Osteoblast (primary cell): ENCODE results near the gene BMP5. TPM values are rescaled to one million over a fixed set of nuclear protein-coding genes. Genes with fewer than 3 reads are reported as not detected.

Experiments used
- DNase-seq: peaks from one replicate; pipeline ENCODE4 v3.0.0; 2011; ENCODE audit warnings: low spot score, mixed read lengths; ENCODE audit not compliant: insufficient read length; ENCODE audit errors: missing footprints
- H2AFZ ChIP-seq: 2 replicates; pipeline ENCODE4 v1.6.0; 2011; ENCODE audit warnings: mild to moderate bottlenecking, low read length
- H3K27ac ChIP-seq: 2 replicates; pipeline ENCODE4 v1.5.1; 2011; ENCODE audit warnings: mild to moderate bottlenecking, low read depth, low read length, moderate library complexity
- H3K27me3 ChIP-seq: 2 replicates; pipeline ENCODE4 v1.6.0; 2012; ENCODE audit warnings: mild to moderate bottlenecking, control low read depth, inconsistent platforms, low read length, moderate library complexity; ENCODE audit not compliant: insufficient read depth
- H3K36me3 ChIP-seq: 2 replicates; pipeline ENCODE4 v1.5.1; 2011; ENCODE audit warnings: mild to moderate bottlenecking, low read length, control low read depth, moderate library complexity; ENCODE audit not compliant: insufficient read depth
- H3K4me1 ChIP-seq: 2 replicates; pipeline ENCODE4 v1.5.1; 2011; ENCODE audit warnings: mild to moderate bottlenecking, low read length, control low read depth, moderate library complexity; ENCODE audit not compliant: insufficient read depth
- H3K4me2 ChIP-seq: 2 replicates; pipeline ENCODE4 v1.6.0; 2011; ENCODE audit warnings: mild to moderate bottlenecking, low read length; ENCODE audit not compliant: insufficient read depth
- H3K4me3 ChIP-seq: fragments of 200-600 bp; sonication (generic); 3 replicates; pipeline ENCODE4 v1.5.1; 2012; ENCODE audit warnings: mild to moderate bottlenecking, low read length, inconsistent platforms; ENCODE audit not compliant: insufficient read depth
- H3K79me2 ChIP-seq: 2 replicates; pipeline ENCODE4 v1.6.0; 2012; ENCODE audit warnings: mild to moderate bottlenecking, low read length, control low read depth, inconsistent platforms; ENCODE audit not compliant: insufficient read depth
- H3K9me3 ChIP-seq: 2 replicates; pipeline ENCODE4 v1.5.1; 2011; ENCODE audit warnings: low read depth, low read length, control low read depth
- H4K20me1 ChIP-seq: 2 replicates; pipeline ENCODE4 v1.6.0; 2012; ENCODE audit warnings: mild to moderate bottlenecking, low read length, control low read depth; ENCODE audit not compliant: insufficient read depth
- total RNA-seq: library from RNA; depleted of rRNA; stranded (reverse); fragments of >200 nt; gene quantifications from 2 replicates; pipeline ENCODE4 v1.2.3, GENCODE V29; 2012
- TF ChIP-seq, protein P1 (sequence below): IDR thresholded peaks from 2 replicates; pipeline ENCODE4 v1.5.1; 2011; ENCODE audit warnings: mild to moderate bottlenecking, low read depth, low read length, moderate library complexity; ENCODE audit errors: extremely low read depth

The BMP5 gene
- total RNA-seq, 1 donor, result 0.36 TPM

GRCh38 chr6:55902796-55903195 lies 27.4 kb upstream of the BMP5 start:
- Histone ChIP-seq H3K27ac (no peak overlapping the region), H3K4me1 (no peaks in the 10 kb centered on the region), H2AFZ (no peak overlapping the region), H3K36me3 (no peaks in the 10 kb centered on the region), H3K79me2 (no peaks in the 10 kb centered on the region), H3K27me3 (no peaks in the 10 kb centered on the region), H3K4me2 (no peak overlapping the region), H4K20me1 (no peaks in the 10 kb centered on the region), H3K4me3 (no peak overlapping the region), H3K9me3 (no peaks in the 10 kb centered on the region)
- TF ChIP-seq, protein P1, sequence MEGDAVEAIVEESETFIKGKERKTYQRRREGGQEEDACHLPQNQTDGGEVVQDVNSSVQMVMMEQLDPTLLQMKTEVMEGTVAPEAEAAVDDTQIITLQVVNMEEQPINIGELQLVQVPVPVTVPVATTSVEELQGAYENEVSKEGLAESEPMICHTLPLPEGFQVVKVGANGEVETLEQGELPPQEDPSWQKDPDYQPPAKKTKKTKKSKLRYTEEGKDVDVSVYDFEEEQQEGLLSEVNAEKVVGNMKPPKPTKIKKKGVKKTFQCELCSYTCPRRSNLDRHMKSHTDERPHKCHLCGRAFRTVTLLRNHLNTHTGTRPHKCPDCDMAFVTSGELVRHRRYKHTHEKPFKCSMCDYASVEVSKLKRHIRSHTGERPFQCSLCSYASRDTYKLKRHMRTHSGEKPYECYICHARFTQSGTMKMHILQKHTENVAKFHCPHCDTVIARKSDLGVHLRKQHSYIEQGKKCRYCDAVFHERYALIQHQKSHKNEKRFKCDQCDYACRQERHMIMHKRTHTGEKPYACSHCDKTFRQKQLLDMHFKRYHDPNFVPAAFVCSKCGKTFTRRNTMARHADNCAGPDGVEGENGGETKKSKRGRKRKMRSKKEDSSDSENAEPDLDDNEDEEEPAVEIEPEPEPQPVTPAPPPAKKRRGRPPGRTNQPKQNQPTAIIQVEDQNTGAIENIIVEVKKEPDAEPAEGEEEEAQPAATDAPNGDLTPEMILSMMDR, result no peak
- no peak for DNase-seq

GRCh38 chr6:55901765-55902270 lies 26.4 kb upstream of the BMP5 start:
- H3K27ac ChIP-seq, result no peak overlapping the region
- no peaks in the 10 kb centered on the region for H3K9me3 ChIP-seq
- no peaks in the 10 kb centered on the region for H3K27me3 ChIP-seq
- no peaks in the 10 kb centered on the region for H3K79me2 ChIP-seq
- no peak overlapping the region for H3K4me3 ChIP-seq
- DNase-seq, result no peak
- H3K4me2 ChIP-seq, result no peak overlapping the region
- no peaks in the 10 kb centered on the region for H3K36me3 ChIP-seq
- H3K4me1 ChIP-seq, result no peaks in the 10 kb centered on the region
- TF ChIP-seq, protein P1, result no peak
- H4K20me1 ChIP-seq, result no peaks in the 10 kb centered on the region
- H2AFZ ChIP-seq, result no peak overlapping the region

DNA sequence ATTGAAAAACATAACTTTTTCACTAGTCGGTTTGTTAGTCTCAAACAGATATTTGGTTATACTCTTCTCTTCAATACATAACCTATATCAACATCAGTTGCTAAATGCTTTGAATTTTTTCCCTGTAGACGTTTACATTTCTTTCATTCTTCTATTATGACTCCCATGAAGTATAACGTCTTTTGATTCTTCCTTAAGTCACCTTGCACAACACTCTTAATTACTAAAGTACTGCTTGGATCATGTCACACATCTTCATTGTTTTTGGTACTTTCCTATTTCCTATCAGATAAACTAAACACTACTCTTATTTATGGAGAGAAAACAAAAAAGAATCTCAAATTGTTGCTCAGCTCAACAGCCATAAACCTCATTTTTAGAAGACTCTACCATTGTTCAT lies 23.0 kb upstream of the BMP5 start:
- Histone ChIP-seq H2AFZ (no peak overlapping the region), H3K36me3 (no peaks in the 10 kb centered on the region), H3K79me2 (no peaks in the 10 kb centered on the region), H3K4me2 (no peak overlapping the region), H3K9me3 (no peaks in the 10 kb centered on the region), H3K4me3 (no peak overlapping the region), H4K20me1 (no peaks in the 10 kb centered on the region), H3K27me3 (no peaks in the 10 kb centered on the region), H3K4me1 (no peaks in the 10 kb centered on the region), H3K27ac (no peak overlapping the region)
- TF ChIP-seq, protein P1, result no peak
- DNase-seq, result no peak

DNA sequence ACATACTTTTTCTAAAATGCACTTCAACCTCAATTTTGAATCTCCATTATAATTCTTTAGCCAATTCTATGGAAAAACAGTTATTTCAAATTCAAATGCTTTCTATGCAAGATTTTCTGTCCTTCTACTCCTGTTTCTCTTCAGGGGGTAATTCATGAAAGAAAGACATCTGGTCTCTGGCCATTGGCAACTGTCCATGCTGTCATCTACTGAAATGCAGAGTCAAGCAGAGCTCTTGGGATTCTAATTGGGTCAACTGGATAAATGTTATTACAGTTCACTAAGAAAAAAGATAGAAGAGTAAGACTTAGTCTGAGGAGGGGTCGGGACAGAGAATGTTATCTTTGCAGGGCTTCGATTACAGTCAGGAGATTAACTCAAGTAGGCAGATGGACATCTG lies 22.0 kb upstream of the BMP5 start:
- H3K36me3 ChIP-seq, result no peaks in the 10 kb centered on the region
- H3K27me3 ChIP-seq, result no peaks in the 10 kb centered on the region
- no peaks in the 10 kb centered on the region for H3K79me2 ChIP-seq
- no peaks in the 10 kb centered on the region for H3K4me1 ChIP-seq
- no peak for DNase-seq
- TF ChIP-seq, protein P1, result no peak
- H3K4me3 ChIP-seq, result no peak overlapping the region
- no peak overlapping the region for H3K4me2 ChIP-seq
- H2AFZ ChIP-seq, result no peak overlapping the region
- no peaks in the 10 kb centered on the region for H3K9me3 ChIP-seq
- no peak overlapping the region for H3K27ac ChIP-seq
- H4K20me1 ChIP-seq, result no peaks in the 10 kb centered on the region
